ENCODE results near the gene SURF4.

The SURF4 gene

DNA sequence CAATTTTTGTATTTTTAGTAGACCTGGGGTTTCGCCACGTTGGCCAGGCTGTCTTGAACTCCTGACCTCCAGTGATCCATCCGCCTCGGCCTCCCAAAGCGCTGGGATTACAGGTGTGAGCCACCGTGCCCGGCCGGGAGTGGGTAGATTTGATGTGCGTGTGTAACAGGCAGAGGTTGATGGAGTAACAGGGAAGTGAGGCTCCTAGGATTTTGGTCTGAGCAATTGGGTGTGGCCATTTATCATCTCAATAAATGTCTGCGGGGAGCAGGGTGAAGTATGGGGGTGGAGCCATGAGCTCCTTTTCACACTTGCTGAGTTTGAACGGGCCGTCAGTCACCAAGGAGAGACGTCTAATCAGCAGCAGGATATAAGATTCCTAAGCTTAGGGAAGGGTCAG, 43.1 kb upstream of the SURF4 start:
- Histone ChIP-seq H3K4me3 (no peak overlapping the region), H3K27ac (no peak overlapping the region)
- TF ChIP-seq, protein P1, sequence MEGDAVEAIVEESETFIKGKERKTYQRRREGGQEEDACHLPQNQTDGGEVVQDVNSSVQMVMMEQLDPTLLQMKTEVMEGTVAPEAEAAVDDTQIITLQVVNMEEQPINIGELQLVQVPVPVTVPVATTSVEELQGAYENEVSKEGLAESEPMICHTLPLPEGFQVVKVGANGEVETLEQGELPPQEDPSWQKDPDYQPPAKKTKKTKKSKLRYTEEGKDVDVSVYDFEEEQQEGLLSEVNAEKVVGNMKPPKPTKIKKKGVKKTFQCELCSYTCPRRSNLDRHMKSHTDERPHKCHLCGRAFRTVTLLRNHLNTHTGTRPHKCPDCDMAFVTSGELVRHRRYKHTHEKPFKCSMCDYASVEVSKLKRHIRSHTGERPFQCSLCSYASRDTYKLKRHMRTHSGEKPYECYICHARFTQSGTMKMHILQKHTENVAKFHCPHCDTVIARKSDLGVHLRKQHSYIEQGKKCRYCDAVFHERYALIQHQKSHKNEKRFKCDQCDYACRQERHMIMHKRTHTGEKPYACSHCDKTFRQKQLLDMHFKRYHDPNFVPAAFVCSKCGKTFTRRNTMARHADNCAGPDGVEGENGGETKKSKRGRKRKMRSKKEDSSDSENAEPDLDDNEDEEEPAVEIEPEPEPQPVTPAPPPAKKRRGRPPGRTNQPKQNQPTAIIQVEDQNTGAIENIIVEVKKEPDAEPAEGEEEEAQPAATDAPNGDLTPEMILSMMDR (IDR thresholded peaks at IDR 0.05): no peak
- DNase-seq (ENCODE audit: low spot score): no peak

DNA sequence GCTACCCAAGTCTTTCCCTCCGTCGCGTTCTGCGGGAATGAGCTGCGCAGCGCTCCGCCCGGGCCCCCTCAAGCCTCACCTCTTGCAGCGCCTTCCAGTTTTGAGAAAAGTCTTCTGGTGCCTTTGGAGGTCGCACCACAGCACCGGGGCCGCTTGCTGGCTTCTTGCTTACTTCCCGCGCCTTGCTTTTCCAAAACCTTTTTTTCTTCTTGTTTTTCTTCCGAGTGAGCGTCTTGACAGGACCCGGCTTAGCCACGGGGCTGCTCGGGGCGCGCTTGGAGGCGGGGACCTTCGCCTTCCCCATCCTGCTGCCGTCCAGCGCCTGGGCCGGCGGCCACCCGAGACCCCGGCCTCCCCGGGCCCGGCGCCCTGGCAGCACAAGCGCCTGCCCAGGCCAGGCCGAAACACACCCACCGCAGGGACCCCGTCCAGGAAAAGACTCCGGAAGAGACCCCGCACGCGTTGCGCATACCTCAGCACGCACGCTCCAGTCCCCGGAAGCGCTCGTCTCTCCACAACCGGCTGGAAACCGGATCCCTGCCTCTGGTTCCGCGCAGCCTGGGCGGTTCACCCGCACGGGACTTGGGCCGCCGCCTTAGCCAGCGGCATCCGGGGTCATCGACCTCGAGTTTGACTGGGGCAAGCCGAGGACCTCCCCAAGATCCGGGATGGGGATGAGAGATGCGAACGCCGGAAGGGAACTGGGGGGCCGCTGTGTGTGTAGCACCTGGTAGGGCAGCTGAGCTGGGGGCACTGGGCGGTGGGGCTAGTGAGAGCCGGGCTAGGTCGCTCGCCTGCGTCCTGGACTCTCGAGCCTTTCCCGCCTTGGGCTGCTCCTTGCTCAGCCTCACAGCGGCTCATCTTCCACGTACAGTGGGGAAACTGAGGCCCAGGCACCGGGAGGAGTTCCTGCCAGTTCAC, 41.9 kb upstream of the SURF4 start, which contains the start of gene REXO4:
REXO4 (minus strand) TSS at position 470 of the 921 bp plus-strand sequence; CDS start at position 304, 166 bp downstream.
- TF ChIP-seq, protein P1 (IDR thresholded peaks at IDR 0.05): no peak
- DNase-seq (ENCODE audit: low spot score): peak; percentile 91
- Histone ChIP-seq H3K4me3 (peak within 1 kb of the TSS; percentile 89), H3K27ac (peak within 1 kb of the TSS; percentile 54 to 88)

DNA sequence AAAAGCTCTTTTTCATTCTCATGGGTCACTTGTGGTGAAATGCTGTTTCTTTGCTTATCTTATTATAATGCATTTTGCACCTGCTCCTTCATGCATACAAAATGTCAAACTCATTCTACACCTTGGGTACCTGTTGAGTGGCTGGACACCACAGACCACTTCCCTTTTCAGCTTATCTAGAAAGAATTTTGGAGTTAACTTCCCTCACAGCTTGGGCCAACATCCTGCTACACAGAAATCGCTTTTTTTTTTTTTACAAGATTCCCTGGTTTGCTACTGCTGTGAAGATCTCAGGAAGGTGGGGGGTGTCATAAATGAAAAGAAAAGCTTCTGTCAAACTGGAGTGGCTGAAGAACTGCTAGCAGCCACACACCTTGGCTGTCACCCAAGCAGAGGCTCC, 39.3 kb upstream of the SURF4 start:
- TF ChIP-seq, protein P1 (IDR thresholded peaks at IDR 0.05): no peak
- Histone ChIP-seq H3K27ac (no peak overlapping the region), H3K4me3 (no peak overlapping the region)
- no peak for DNase-seq (ENCODE audit: low spot score)

DNA sequence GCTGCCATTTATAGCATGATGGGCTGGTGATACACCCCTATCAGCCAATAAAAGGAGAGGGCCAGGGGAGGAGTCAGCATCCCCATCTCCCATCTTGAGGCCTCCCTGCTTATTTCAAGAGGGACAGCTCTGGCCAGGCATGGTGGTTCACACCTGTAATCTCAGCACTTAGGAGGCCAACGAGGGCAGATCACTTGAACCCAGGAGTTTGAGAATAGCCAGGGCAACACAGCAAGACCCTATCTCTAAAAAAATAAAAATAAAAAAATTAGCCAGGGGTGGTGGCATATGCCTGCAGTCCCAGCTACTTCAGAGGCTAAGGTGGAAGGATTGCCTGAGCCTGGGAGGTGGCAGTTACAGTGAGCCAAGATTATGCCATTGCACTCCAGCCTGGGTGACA, 32.2 kb upstream of the SURF4 start:
- Histone ChIP-seq H3K27ac (no peak overlapping the region), H3K4me3 (no peak overlapping the region)
- TF ChIP-seq, protein P1 (IDR thresholded peaks at IDR 0.05): no peak
- DNase-seq (ENCODE audit: low spot score): no peak

DNA sequence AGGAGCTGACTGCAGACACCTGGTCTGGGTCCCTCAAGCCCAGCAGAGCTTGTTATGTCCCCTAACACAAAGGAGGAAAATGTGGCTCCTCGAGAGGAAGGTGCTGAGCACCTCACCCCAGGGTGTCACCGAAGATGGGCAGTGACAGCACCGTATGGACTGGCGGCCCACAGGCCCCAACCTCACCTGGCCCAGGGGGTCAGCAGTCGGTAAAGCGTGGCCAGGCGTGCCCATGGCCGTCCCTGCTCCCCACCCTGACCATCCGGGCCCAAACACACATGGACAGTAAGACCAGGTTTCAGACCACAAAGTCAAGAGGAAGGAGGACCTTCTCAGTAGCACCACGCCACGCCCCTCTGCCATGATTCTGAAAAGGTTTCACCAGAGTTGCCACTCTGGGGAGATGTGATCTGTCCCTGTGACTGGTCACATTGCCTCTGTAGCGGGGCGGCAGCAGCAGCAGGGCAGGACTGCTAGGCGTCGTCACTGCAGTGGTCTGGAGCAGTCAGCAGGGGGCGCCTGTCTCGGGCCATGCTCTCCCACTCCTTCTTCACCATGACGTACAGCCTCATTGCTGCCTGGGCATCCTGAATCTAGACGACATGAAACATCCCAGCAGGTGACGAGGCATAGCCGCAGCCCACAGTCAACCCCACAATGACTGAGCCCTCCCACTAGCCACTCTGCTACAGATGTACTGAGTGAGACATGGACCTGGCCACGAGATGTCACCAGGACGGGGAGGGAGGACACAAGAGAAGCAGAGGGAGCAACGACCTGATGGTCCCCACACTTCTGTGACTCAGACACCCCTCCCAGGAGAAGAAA, 30.8 kb upstream of the SURF4 start:
- peak; percentile 79 for DNase-seq (ENCODE audit: low spot score)
- Histone ChIP-seq H3K4me3 (no peak overlapping the region), H3K27ac (no peak overlapping the region)
- TF ChIP-seq, protein P1 (IDR thresholded peaks at IDR 0.05): peak; percentile 79

DNA sequence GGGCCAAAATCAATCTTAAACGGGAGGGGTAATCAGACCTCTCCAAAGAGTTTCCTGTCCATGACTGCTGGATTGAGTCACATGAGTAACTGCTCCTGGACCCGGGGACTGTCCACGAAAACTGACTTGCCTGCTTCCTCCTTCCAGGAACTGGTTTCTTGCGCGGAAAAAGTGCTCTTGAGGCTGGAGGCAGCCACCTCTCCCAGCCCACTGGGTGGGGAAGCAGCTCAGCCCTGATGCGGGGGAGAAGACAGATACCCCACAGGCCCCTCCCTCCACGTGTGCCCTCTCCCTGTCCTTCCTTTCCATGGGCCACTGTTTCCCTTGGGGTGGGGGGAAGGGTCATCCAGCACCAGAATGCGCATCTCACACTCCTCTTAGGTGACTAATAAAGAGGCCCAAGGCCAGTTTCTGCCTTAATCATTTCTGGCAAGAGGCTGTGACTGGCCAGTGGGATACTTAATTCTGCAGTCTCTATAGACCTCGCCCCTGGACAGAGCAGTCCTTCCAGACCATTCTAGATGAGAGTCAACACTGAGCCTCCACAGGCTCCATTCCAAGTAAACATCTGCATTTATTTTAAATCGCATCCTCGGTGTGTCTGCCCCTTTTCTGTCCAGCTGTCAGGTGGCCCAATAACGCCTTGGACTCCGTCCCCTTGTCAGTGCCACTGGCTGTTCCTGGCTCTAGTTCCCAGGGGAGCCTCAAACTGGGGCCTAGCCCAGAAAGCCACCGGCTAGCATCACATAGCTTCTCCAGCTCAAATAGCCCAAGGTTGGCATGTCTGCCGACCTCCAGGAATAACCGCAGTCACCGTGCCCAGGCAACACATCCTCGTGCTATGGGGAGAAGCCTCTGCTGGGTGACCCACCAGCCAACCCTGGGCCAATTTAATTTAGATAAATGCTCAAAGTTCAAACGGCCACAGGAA, 29.9 kb upstream of the SURF4 start:
- no peak overlapping the region for H3K27ac ChIP-seq
- no peak for DNase-seq (ENCODE audit: low spot score)
- TF ChIP-seq, protein P1 (IDR thresholded peaks at IDR 0.05): no peak
- H3K4me3 ChIP-seq: no peak overlapping the region
